Skeletal muscle tissue (tissue), 4 donors: ENCODE measurements around the gene MAGI2. TPM values are rescaled to one million over a fixed set of nuclear protein-coding genes. Genes with fewer than 3 reads are reported as not detected.

ENCODE experiments used
- H3K27ac ChIP-seq: one replicate; pipeline ENCODE4 v1.7.0; 2013; ENCODE audit warnings: mild to moderate bottlenecking, low read depth, low read length, inconsistent platforms
- H3K27me3 ChIP-seq, 3 donors: one replicate each; pipeline ENCODE4 v1.7.0; 2013; ENCODE audit warnings: low read length in 3 of 3; ENCODE audit not compliant: control insufficient read depth in 3 of 3, insufficient read depth in 3 of 3
- H3K36me3 ChIP-seq, 3 donors: one replicate each; pipeline ENCODE4 v1.7.0; 2013; ENCODE audit warnings: low read length in 3 of 3; ENCODE audit not compliant: control insufficient read depth in 3 of 3, insufficient read depth in 3 of 3
- H3K4me1 ChIP-seq, 3 donors: one replicate each; pipeline ENCODE4 v1.7.0; 2013; ENCODE audit warnings: low read length in 3 of 3, mild to moderate bottlenecking in 3 of 3; ENCODE audit not compliant: control insufficient read depth in 3 of 3, insufficient read depth in 3 of 3
- H3K4me3 ChIP-seq, 3 donors: one replicate each; pipeline ENCODE4 v1.7.0; 2013; ENCODE audit warnings: low read length in 3 of 3
- H3K9ac ChIP-seq, 3 donors: one replicate each; pipeline ENCODE4 v1.7.0; 2013; ENCODE audit warnings: low read length in 3 of 3, mild to moderate bottlenecking in 3 of 3, moderate library complexity in 2 of 3, low read depth in 1 of 3
- H3K9me3 ChIP-seq, 3 donors: one replicate each; pipeline ENCODE4 v1.7.0; 2013; ENCODE audit warnings: low read length in 3 of 3; ENCODE audit not compliant: control insufficient read depth in 3 of 3
- total RNA-seq: library from RNA; depleted of rRNA; stranded (reverse); fragments of >200 nt; gene quantifications from one replicate; pipeline ENCODE4 v1.2.3, GENCODE V29; 2014
- donor health status: Osteomylitis.

MAGI2 gene
- total RNA-seq, 1 donor from 2014 or later: 4.2 TPM

DNA sequence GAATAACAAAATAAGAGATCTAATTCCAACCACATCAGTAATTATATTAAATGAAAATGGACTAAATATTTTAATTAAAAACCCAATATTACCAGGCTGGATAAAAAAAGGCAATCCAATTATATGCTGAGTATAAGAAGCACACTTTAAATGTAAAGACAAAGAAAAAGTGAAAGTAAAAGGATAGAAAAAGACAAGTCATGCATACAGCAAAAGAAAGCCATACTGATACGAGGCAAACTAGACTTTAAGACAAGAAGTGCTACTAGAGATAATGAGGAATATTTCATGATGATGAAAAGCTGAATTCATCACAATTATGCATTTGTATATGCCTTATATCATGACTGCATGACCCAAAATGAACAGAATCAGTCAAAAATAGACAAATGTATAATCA lies 1026.3 kb downstream of the MAGI2 start:
- Histone ChIP-seq H3K4me1 (no peaks in the 10 kb centered on the region), H3K27ac (no peak overlapping the region), H3K27me3 (no peaks in the 10 kb centered on the region), H3K4me3 (no peak overlapping the region), H3K36me3 (no peaks in the 10 kb centered on the region), H3K9ac (no peak overlapping the region), H3K9me3 (no peaks in the 10 kb centered on the region)

GRCh38 chr7:78420001-78420400 lies 1033.5 kb downstream of the MAGI2 start:
- H3K27me3 ChIP-seq: no peaks in the 10 kb centered on the region
- H3K4me3 ChIP-seq: no peak overlapping the region
- H3K4me1 ChIP-seq: no peaks in the 10 kb centered on the region
- H3K27ac ChIP-seq: no peak overlapping the region
- no peaks in the 10 kb centered on the region for H3K36me3 ChIP-seq
- H3K9me3 ChIP-seq: peaks cover 0 to 3% (median 0%) of the 10 kb centered on the region in 3 donors
- no peak overlapping the region for H3K9ac ChIP-seq

DNA sequence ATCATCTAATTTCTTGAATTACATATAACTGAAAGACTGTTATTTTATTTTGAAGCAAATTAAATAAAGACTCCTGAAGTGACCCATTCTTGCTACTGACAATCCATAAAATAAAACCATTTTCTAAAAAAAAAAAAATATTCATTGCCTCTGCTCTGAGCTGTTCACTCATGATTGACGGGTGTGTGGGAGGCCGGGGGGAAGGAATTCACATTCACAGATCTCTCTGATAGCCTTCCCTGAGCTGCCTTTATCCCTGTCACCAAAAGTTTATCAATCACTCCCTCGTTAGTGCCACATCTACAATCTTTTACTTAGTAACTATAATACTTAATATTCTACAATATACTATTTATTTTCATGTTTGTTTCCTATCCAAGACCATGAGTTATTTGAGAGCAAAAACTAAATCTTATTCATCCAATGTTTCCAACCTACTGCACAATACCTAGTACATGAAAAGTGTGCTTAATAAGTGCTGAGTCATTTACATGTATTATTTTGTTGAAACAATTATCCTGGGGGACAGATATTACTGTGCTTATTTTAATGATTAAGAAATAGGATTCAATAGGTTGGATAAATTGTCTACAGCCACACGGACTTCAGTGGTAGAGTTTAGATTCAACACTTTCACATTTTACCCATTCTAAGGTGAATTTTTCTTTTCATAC lies 1036.2 kb downstream of the MAGI2 start:
- peaks cover 0 to 3% (median 0%) of the 10 kb centered on the region in 3 donors for H3K9me3 ChIP-seq
- H3K4me1 ChIP-seq: no peaks in the 10 kb centered on the region
- no peak overlapping the region for H3K27ac ChIP-seq
- no peak overlapping the region for H3K4me3 ChIP-seq
- H3K9ac ChIP-seq: no peak overlapping the region
- no peaks in the 10 kb centered on the region for H3K36me3 ChIP-seq
- no peaks in the 10 kb centered on the region for H3K27me3 ChIP-seq

- Histone ChIP-seq H3K9me3 (peaks cover 0 to 3% (median 0%) of the 10 kb centered on the region in 3 donors), H3K27me3 (no peaks in the 10 kb centered on the region), H3K4me3 (no peak overlapping the region), H3K36me3 (no peaks in the 10 kb centered on the region), H3K27ac (no peak overlapping the region), H3K4me1 (no peaks in the 10 kb centered on the region), H3K9ac (no peak overlapping the region)
These were observed 1039.9 kb downstream of the MAGI2 start for GRCh38 chr7:78413568-78413967.

DNA sequence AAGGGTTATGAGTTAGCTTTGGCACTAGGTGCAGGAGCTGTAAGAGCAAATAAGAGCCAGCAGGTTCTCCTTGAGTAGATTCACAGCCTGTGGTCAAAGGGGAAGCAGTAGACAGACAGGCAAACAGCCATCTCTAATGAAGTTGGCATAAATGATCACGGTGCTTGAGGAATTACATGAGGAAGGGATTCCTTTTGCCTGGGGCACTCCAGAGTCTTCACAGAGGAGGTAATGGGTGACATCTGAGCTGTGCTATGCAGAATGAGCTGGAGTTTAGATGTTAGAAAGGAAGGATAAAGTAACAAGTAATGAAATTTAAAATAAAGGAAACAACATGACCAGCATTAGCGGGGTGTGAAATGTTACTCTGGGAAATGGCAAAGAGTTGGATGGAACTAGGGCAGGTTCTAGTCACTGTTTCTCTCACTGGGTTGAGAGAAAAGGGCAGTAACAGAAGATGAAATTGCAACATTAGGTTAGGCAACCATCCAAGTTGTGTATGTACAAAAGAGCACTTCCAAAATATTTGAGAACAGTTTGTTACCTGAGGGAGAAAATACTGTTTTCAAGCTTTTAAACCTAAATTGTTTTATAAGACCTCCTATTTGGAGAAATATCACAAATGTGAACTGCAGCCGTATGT lies 1041.1 kb downstream of the MAGI2 start:
- Histone ChIP-seq H3K4me1 (no peaks in the 10 kb centered on the region), H3K27ac (no peak overlapping the region), H3K9ac (no peak overlapping the region), H3K27me3 (no peaks in the 10 kb centered on the region), H3K4me3 (no peak overlapping the region), H3K9me3 (peaks cover 0 to 3% (median 0%) of the 10 kb centered on the region in 3 donors), H3K36me3 (no peaks in the 10 kb centered on the region)

GRCh38 chr7:78407031-78407430 lies 1046.4 kb downstream of the MAGI2 start:
- Histone ChIP-seq H3K9me3 (no peaks in the 10 kb centered on the region), H3K36me3 (no peaks in the 10 kb centered on the region), H3K27ac (no peak overlapping the region), H3K27me3 (no peaks in the 10 kb centered on the region), H3K4me1 (no peaks in the 10 kb centered on the region), H3K9ac (no peak overlapping the region), H3K4me3 (no peak overlapping the region)

DNA sequence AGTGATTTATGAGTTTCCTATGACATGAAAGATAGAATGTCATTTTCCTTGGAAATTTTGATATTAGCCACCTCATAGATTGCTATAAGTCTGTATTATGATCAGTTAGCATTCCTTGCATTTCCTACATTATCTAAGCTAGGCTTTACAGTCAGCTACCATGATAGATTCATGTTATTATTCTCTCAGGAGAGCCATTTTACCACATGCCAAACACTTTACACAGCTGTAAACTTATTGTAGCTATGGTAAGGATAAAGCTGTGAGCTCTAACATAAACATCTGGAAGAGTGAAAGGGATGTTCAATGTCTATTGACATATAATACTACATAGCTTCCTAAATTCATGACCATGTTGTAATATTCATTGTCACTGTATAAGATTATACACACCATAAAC lies 1046.9 kb downstream of the MAGI2 start:
- Histone ChIP-seq H3K27ac (no peak overlapping the region), H3K27me3 (no peaks in the 10 kb centered on the region), H3K36me3 (no peaks in the 10 kb centered on the region), H3K4me3 (no peak overlapping the region), H3K4me1 (no peaks in the 10 kb centered on the region), H3K9me3 (no peaks in the 10 kb centered on the region), H3K9ac (no peak overlapping the region)

DNA sequence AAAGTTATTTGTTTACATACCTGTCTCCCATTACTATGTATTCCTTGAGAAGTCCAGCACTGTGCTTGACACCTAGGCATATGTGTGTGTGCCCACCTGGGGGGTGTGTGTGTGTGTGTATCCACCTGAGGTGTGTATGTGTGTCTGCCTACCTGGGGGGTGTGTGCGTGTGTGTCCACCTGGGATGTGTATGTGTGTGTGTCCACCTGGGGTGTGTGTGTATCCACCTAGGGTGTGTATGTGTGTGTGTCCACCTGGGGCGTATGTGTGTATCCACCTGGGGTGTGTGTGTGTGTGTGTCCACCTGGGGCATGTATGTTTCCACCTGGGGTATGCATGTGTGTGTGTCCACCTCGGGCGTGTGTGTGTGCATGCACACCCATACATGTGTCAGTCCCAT lies 1051.4 kb downstream of the MAGI2 start:
- no peak overlapping the region for H3K4me3 ChIP-seq
- H3K9ac ChIP-seq: no peak overlapping the region
- no peaks in the 10 kb centered on the region for H3K9me3 ChIP-seq
- H3K27ac ChIP-seq: no peak overlapping the region
- no peaks in the 10 kb centered on the region for H3K27me3 ChIP-seq
- H3K4me1 ChIP-seq: no peaks in the 10 kb centered on the region
- no peaks in the 10 kb centered on the region for H3K36me3 ChIP-seq

GRCh38 chr7:78400038-78400437 lies 1053.4 kb downstream of the MAGI2 start:
- Histone ChIP-seq H3K4me3 (no peak overlapping the region), H3K27me3 (no peaks in the 10 kb centered on the region), H3K36me3 (no peaks in the 10 kb centered on the region), H3K9ac (no peak overlapping the region), H3K27ac (no peak overlapping the region), H3K4me1 (no peaks in the 10 kb centered on the region), H3K9me3 (no peaks in the 10 kb centered on the region)

GRCh38 chr7:78399033-78399769 lies 1054.3 kb downstream of the MAGI2 start:
- H3K27ac ChIP-seq: no peak overlapping the region
- H3K9me3 ChIP-seq: no peaks in the 10 kb centered on the region
- no peaks in the 10 kb centered on the region for H3K4me1 ChIP-seq
- H3K36me3 ChIP-seq: no peaks in the 10 kb centered on the region
- H3K27me3 ChIP-seq: no peaks in the 10 kb centered on the region
- H3K4me3 ChIP-seq: no peak overlapping the region
- H3K9ac ChIP-seq: no peak overlapping the region
